DND-41 (cell line): ENCODE measurements around the gene GALK1.

Source experiments
- ATAC-seq: fragments of 200-7000 bp; cut with Tn5 transposase; 3 replicates; pipeline ENCODE4 v1.9.1; 2021; ENCODE audit warnings: low read depth; ENCODE audit not compliant: insufficient read depth
- DNase-seq: peaks from one replicate; pipeline ENCODE4 v3.0.0-alpha.2; 2020
- H2AFZ ChIP-seq: 2 replicates; pipeline ENCODE4 v1.6.0; 2012; ENCODE audit warnings: low read depth, low read length
- H3K27ac ChIP-seq: 2 replicates; pipeline ENCODE4 v1.5.1; 2012; ENCODE audit warnings: low read length, inconsistent platforms
- H3K27me3 ChIP-seq: fragments of 200-600 bp; sonication (generic); 2 replicates; pipeline ENCODE4 v1.6.0; 2012; ENCODE audit warnings: low read length, mild to moderate bottlenecking, inconsistent platforms; ENCODE audit not compliant: insufficient read depth, poor library complexity
- H3K36me3 ChIP-seq: 2 replicates; pipeline ENCODE4 v1.5.1; 2012; ENCODE audit warnings: low read length, inconsistent platforms; ENCODE audit not compliant: insufficient read depth
- H3K4me1 ChIP-seq: 2 replicates; pipeline ENCODE4 v1.5.1; 2012; ENCODE audit warnings: mild to moderate bottlenecking, low read length; ENCODE audit not compliant: insufficient read depth
- H3K4me2 ChIP-seq: 2 replicates; pipeline ENCODE4 v1.6.0; 2012; ENCODE audit warnings: mild to moderate bottlenecking, moderate library complexity, low read length, inconsistent platforms; ENCODE audit not compliant: insufficient read depth
- H3K4me3 ChIP-seq, 2 experiments: fragments of 200-600 bp in 1 of 2; shearing (Covaris generic) in 1 of 2; 2 replicates each; pipeline ENCODE4 v1.5.1; 2012 to 2016; ENCODE audit warnings: inconsistent platforms in 2 of 2, low read length in 2 of 2, mild to moderate bottlenecking in 2 of 2, low read depth in 1 of 2, moderate library complexity in 1 of 2
- H3K79me2 ChIP-seq: 2 replicates; pipeline ENCODE4 v1.6.0; 2012; ENCODE audit warnings: low read length, inconsistent platforms; ENCODE audit not compliant: insufficient read depth
- H3K9ac ChIP-seq: 2 replicates; pipeline ENCODE4 v1.6.0; 2012; ENCODE audit warnings: low read depth, mild to moderate bottlenecking, inconsistent platforms, low read length, moderate library complexity
- H3K9me3 ChIP-seq: 2 replicates; pipeline ENCODE4 v1.5.1; 2012; ENCODE audit warnings: low read length, moderate library complexity, mild to moderate bottlenecking, inconsistent platforms; ENCODE audit not compliant: insufficient read depth, severe bottlenecking
- H4K20me1 ChIP-seq: 2 replicates; pipeline ENCODE4 v1.6.0; 2012; ENCODE audit warnings: low read length; ENCODE audit not compliant: insufficient read depth
- CTCF ChIP-seq: IDR thresholded peaks from 2 replicates; pipeline ENCODE4 v1.5.1; 2012; ENCODE audit warnings: borderline replicate concordance, low read length, moderate library complexity, mild to moderate bottlenecking; ENCODE audit not compliant: poor library complexity, severe bottlenecking; ENCODE audit errors: extremely low read depth
- EZH2 ChIP-seq: IDR thresholded peaks from 3 replicates; pipeline ENCODE4 v1.6.1; 2012; ENCODE audit warnings: borderline replicate concordance, low read depth, mild to moderate bottlenecking, moderate library complexity, low read length, inconsistent platforms; ENCODE audit not compliant: severe bottlenecking

Gene GALK1

GRCh38 chr17:75769536-75769935 is 4.5 kb upstream of the GALK1 start:
- TF ChIP-seq CTCF (no peak), EZH2 (no peak)
- peaks cover 8% of the 10 kb centered on the region for H3K4me1 ChIP-seq
- H3K36me3 ChIP-seq = no peaks in the 10 kb centered on the region; the same call in 1 of the 2 replicates
- no peak overlapping the region for H2AFZ ChIP-seq
- no peaks in the 10 kb centered on the region for H4K20me1 ChIP-seq
- DNase-seq (no peak), ATAC-seq (no peak)
- no peak overlapping the region for H3K4me2 ChIP-seq
- no peak overlapping the region for H3K27ac ChIP-seq
- no peaks in the 10 kb centered on the region for H3K79me2 ChIP-seq
- no peak overlapping the region for H3K9ac ChIP-seq
- no peaks in the 10 kb centered on the region for H3K9me3 ChIP-seq
- H3K4me3 ChIP-seq = no peak overlapping the region
- H3K27me3 ChIP-seq = no peaks in the 10 kb centered on the region

- peaks cover 22% of the 10 kb centered on the region for H3K4me1 ChIP-seq
- no peak overlapping the region for H3K9ac ChIP-seq
- ATAC-seq (no peak), DNase-seq (no peak)
- no peak overlapping the region for H2AFZ ChIP-seq
- H3K36me3 ChIP-seq = peaks cover 2% of the 10 kb centered on the region; the same call in 1 of the 2 replicates
- no peak overlapping the region for H3K4me2 ChIP-seq
- no peak overlapping the region for H3K4me3 ChIP-seq
- TF ChIP-seq CTCF (no peak), EZH2 (no peak)
- no peaks in the 10 kb centered on the region for H3K27me3 ChIP-seq
- 0 out of 2 replicates have a peak, but pooled peaks cover 4% of the 10 kb centered on the region for H4K20me1 ChIP-seq
- H3K27ac ChIP-seq = no peak overlapping the region
- H3K79me2 ChIP-seq = no peaks in the 10 kb centered on the region
- no peaks in the 10 kb centered on the region for H3K9me3 ChIP-seq
Measured at GRCh38 chr17:75767881-75768280, 2.9 kb upstream of the GALK1 start.

- H3K4me1 ChIP-seq = peaks cover 22% of the 10 kb centered on the region
- H3K27me3 ChIP-seq = no peaks in the 10 kb centered on the region
- H3K27ac ChIP-seq = no peak overlapping the region
- no peaks in the 10 kb centered on the region for H3K9me3 ChIP-seq
- no peak for ATAC-seq
- no peaks in the 10 kb centered on the region for H3K79me2 ChIP-seq
- H3K4me2 ChIP-seq = no peak overlapping the region
- 0 out of 2 replicates have a peak, but pooled peaks cover 4% of the 10 kb centered on the region for H4K20me1 ChIP-seq
- peaks cover 7% of the 10 kb centered on the region; the same call in 1 of the 2 replicates for H3K36me3 ChIP-seq
- TF ChIP-seq CTCF (no peak), EZH2 (no peak)
- no peak for DNase-seq
- no peak overlapping the region for H2AFZ ChIP-seq
- H3K4me3 ChIP-seq = no peak overlapping the region
- no peak overlapping the region for H3K9ac ChIP-seq
Measured at GRCh38 chr17:75765981-75766380, 989 bp upstream of the GALK1 start.

DNA sequence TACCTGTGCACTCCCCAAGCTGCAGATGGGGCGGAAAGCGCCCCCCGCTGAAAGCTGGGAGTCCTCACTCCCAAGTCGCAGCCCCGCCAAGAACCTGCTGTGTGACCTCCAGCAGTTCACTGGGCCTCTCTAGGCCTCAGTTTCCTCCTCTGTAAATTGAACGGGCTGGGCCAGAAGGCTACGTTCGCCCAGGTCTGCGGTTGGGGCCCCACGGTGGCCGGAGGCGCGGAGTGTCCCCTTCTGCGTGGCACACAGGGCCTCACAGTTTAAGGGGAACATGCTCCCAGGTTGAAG is 628 bp downstream of the GALK1 start:
- Histone ChIP-seq H3K79me2 (no peaks in the 10 kb centered on the region), H4K20me1 (0 out of 2 replicates have a peak, but pooled peaks cover 4% of the 10 kb centered on the region), H3K9ac (peak overlapping the region; percentile 83), H2AFZ (peak overlapping the region; percentile 83), H3K27me3 (no peaks in the 10 kb centered on the region), H3K27ac (peak overlapping the region; percentile 73), H3K4me2 (peak overlapping the region; percentile 99), H3K4me1 (peaks cover 22% of the 10 kb centered on the region), H3K4me3 (peak overlapping the region; percentile 70 to 82), H3K9me3 (no peaks in the 10 kb centered on the region), H3K36me3 (peaks cover 7% of the 10 kb centered on the region; the same call in 1 of the 2 replicates)
- TF ChIP-seq EZH2 (no peak), CTCF (no peak)
- no peak; the same call in 1 of the 3 replicates for ATAC-seq
- DNase-seq = no peak
